HG02588 (cell line): ENCODE results near the gene RNF20.
"Not testable (repeated sequence)": the region's sequence is repeated elsewhere in the genome, so short reads cannot be mapped to it uniquely, and the experiment has no call there.

Experiments used
- ATAC-seq: cut with Tn5 transposase; IDR thresholded peaks from one replicate; pipeline ENCODE4 v1.9.1; 2021; ENCODE audit warnings: mild to moderate bottlenecking, moderate library complexity; ENCODE audit not compliant: unreplicated experiment

Gene RNF20

DNA sequence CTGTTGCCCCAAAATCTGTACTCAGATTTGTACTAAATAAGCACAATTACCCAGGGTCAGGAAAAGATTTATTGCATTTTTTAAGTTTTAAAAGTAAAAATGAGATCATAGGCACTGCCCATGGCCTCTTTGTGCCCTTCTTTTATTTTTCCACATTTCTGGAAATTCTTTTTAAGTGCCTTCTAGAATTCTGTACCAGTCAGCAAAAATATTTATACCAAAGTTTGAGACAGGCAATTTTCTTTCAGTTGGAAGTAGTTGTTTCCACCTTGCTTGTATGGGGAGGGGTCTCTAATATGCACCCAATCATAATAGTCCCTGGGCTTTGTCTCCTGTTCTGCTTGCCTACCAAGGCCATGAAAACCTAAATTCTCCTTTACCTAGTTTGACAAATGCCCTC, 5.6 kb upstream of the RNF20 start:
- ATAC-seq, result no peak

DNA sequence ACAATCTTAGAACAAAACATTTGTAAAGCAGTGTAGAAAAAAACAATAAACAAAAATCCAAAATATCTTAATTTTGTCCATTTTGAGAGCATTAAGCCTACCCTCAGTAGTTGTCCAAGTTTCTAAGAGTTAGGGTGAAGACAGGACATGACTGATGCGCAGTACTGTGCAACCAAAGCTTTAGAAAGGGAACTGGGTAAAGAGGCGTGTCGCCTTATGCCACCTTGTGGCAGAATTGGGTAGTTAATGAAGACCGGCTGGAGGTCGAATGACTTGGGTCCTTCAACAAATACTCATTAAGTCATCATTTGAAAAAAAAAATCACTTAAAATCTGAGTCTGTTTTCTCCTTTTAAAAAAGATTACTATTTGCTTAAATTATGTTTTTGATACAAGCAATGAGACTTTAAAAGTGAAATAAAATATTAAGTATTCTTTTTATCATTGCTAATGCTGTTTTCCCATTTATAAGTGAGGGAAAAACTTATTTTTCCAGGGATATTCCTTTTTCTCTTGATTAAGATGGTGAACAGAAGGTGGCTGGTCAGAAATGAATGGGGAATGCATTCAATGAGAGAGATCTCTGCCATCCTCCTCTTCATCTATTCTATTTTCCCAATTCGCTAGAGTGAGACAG, 3.5 kb upstream of the RNF20 start:
- peak; percentile 38 for ATAC-seq

DNA sequence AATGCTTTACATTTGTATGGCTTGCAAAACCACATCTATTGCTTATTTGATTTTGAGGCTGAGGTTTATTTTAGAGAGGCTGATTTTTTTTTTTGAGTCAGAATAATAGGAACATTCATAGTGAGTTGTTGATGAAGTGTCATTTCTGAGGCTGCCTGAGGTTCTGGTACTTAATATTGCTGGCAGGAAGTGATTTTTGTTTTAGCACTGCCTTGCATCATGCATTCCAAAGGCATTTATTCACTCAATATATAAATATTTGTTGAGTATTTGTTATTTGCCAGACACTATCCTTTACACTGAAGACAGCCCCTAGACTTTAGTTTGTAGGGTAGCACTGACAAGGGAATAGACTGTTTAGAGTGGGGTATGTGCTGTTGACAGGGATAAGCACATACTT, 2.7 kb downstream of the RNF20 start:
- ATAC-seq, result no peak

DNA sequence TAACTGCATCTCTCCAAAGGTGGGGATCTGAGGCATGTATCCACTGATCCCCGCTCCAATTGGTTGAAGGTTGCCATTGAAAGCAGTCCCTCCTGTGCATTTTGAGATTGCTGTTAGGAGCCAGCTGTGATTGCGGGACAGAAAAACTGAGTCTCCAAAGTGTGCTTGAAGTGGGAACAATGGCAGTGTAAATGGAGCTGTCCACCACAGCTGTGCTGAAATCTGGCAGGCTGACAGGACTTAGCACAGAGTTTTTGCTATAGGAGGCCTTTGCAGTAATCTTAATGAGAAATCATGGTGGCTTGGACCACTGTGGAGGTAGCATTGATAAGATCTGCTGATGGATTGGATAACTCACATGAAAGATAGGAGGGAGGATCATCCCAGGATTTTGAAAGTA, 3.3 kb downstream of the RNF20 start:
- ATAC-seq, result no peak

DNA sequence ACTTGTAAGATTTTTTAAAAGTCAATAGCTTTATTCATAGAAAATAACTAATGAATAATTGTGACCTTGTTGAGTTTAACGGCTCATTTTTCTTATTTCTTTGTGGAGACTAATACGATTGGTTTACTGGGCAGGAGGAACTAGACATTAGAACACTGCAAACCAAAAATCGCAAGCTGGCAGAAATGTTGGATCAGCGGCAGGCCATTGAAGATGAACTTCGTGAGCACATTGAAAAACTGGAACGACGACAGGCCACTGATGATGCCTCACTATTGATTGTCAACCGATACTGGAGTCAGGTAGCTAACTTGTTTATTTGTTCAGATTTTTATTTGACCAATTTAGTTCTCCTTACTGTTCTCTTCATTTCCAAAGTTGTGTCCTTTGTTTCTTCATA, 6.4 kb downstream of the RNF20 start:
- no peak for ATAC-seq

DNA sequence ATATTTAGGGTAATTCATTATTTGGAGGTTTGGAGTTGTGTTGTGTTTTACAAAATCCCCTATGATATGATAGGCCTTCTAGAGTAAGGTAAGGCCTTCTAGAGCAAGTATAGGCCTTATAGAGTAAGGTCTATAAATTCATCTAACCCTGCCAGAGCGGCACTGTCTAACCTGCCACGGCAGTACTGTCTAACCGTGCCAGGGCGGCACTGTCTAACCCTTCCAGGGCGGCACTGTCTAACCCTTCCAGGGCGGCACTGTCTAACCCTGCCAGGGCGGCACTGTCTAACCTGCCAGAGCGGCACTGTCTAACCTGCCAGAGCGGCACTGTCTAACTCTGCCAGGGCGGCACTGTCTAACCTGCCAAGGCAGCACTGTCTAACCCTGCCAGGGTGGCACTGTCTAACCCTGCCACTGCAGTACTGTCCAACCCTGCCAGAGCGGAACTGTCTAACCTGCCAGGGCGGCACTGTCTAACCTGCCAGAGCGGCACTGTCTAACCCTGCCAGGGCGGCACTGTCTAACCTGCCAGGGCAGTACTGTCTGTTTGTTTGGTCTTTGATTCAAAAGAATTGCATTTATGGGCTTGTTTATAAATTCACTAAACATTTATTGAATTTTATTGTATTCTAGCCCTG, 9.6 kb downstream of the RNF20 start:
- ATAC-seq, result no peak

DNA sequence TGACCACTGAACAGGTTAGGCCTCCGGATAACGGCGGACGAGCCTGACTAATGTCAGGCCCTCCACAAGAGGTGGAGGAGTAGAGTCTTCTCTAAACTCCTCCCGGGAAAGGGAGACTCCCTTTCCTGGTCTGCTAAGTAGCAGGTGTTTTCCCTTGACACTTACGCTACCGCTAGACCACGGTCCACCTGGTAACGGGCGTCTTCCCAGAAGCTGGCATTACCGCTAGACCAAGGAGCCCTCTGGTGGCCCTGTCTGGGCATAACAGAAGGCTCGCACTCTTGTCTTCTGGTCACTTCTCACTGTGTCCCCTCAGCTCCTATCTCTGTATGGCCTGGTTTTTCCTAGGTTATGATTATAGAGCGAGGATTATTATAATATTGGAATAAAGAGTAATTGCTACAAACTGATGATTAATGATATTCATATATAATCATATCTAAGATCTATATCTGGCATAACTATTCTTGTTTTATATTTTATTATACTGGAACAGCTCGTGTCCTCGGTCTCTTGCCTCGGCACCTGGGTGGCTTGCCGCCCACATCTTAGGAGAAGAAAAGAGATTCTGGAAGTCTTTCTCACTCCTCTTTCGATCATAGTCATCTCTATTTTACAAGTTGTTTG, 15.9 kb downstream of the RNF20 start:
- not testable (repeated sequence) for ATAC-seq

DNA sequence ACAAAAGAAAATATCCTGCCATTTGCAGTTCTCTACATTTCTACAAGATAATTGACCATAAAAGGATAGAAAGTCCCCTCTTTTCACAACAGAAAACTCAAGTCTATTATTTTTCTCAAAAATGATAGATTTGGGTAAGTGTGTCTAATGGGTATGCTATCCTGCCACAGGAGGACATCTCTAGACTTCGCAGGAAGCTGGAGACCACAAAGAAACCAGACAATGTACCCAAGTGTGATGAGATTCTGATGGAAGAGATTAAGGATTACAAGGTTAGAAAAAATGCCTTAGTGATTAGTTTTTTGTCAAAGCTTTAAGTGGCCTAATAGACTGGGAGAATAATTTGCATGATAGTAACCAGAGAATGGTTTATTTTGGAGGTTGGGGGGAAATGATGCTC, 28.1 kb downstream of the RNF20 start:
- no peak for ATAC-seq

DNA sequence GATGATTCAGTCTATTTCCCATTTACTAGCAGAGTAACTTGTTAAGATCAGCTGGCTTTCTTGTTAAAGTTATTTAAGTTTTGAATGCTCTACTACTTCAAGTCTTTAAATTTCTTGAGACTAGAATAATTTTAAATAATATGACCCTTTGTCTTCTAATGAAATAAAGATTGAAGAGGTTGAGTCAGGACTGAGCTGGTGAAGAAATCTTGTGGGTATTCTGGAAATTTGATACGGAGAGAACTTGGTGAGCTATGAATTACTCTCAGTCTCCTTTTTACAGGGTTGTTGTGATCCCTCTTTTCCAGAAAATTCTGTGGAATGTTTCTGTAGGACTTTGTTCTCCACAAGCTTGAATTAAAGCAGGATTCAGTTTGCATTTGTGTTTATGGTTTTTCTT, 29.3 kb downstream of the RNF20 start:
- no peak for ATAC-seq

DNA sequence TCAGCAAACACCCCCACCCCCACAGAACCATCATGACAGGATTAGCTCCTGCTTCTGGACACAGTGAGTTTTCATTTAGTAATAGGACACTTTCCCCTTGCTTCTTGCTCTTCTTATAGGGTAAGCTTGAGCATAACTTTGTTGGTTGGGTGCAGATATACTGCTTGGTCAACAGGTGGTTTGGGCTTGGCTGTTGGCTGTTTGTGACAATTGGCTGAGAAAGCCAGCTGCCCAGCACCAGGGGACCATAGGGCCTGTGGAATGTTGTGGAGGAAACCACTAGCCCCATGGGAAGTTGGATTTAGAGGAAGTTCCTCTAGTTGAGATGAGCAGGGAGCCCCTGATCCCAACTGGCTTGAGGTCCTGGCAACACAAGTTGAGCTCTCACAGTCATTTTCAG, 30.6 kb downstream of the RNF20 start:
- no peak for ATAC-seq

DNA sequence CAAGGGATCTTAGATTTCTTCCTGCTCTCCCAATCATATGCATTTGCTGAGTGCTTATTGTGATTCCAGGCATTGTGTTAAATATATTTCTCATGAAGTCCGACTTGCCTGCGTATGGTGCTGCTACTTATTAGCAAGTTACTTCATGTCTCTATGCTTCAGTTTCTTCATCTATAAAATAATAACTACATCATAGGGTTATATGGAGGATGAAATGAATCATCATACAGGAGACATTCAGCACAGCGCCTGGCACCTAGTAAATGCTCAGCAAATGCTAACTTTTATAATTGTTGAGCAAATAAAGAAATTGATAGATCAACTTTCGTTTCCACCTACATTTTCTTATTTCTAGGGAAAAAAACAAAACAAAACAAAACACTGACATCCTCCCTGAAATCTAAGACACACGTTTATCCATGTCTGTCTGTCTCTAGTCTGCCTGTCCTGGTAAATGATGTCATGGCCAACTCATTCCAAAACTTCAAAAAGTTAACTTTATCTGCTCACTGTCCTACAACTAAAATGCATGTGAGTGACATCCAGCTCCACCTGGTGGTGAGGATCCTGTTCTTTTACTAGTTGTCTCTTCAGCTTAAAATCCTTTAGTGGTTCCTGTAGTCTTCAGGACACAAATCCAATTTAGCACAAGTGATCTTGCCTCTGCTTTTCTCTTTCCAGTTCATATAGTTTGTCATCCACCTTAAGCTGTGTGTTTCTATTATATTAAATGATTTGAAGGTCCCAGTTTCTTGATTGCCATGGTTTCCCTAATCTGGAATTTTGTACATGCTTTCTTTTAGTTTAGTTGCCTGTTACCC, 33.5 kb downstream of the RNF20 start:
- no peak for ATAC-seq

DNA sequence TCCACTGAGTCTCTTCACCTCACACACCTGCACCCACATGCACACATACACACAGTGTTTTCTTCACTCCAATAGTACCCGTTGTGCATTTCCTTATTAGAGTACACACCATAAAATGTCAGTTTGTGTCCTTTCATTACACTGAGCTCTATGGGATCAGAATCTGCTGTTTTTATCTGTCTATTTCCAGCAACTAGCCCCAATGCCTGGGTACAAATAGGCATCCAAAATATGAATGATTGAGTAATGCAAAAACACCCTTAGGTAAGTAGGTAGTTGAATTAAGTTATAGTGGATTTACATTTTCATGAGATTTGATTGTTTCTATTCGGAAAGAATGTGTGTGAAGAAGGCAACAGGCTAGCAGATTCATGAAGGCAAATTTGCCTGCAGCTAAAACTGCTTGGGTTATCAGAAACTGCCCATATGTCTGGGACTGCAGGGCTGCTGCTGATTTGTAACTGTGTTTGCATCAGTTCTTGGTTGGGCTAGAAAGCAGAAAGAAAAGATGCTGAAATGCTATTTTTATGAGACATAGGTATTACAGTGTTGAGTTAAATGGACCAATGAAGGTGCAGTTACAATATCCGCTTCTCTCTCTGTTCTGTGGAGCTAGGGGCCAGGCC, 34.2 kb downstream of the RNF20 start:
- ATAC-seq, result no peak

DNA sequence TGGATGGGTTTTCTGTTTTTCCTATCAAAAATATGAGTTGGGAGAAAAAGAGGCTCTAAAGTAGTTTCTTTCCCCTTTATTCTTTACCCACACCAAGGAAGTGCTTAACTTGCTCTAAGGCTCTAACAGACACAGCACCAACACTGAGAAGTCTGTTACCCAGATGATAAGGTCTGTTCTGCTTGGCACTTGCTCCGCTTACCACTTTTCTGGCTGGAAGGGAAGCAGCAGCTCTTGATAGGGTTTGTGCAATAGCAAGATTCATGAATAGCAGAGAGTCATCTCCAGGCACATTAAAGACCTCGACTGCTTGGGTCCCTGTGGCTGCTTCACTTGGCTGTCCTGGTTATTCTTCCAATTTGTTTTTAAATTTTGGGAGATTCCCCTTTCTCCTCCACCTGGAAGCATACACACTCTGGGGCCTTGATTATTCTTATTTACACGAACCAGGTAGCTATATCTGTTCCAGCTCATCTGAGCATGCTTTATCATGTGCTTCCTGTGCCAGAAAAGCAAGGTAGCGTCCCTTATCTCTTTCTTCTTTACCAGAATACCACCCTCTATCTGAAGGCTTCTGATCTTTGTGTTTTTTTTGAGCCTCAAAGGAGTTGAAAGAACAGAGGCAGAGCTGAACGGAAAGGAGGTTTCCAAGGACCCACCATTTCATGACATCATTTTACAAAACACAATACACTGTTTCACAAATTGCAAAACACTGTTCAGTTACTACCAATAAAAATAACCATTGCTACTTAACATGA, 36.3 kb downstream of the RNF20 start:
- no peak for ATAC-seq

DNA sequence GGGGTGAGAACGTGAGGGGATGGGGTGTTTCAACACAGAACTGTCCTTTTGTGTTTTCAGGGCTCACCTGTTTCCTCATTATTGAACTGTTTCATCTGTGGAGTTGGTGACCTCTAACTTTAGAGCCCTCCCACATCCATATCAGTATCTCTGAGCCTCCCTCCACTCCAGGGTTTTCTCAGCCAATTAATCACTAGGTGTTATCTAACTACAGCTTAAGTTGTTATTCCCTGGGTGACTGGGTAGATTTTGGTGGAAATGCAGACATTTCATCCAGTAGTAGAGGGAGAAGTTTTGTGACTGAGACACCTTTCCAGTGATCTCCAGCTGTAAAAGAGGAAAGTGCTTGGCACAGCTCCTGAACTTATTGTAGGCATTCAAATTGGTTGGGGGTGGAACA, 37.5 kb downstream of the RNF20 start:
- no peak for ATAC-seq

DNA sequence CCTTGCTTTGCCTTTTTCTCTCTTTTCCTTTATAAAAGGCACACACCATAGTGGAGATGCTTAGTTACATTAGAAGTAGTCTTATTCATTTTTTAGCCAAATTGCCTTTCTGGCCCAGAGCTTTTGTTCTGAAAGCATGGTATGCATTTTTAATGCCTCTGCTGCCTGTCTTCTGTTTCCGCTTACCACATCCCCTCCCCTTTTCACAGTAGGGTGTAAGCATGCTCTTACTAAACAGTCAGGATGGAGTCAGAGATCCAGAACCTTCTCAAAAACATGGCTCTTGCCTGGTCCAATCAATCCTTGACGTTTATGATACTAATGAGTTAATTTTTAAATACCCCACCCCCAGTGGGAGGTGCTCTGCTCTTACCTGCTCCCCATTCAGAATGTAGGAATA, 38.7 kb downstream of the RNF20 start:
- ATAC-seq, result no peak

DNA sequence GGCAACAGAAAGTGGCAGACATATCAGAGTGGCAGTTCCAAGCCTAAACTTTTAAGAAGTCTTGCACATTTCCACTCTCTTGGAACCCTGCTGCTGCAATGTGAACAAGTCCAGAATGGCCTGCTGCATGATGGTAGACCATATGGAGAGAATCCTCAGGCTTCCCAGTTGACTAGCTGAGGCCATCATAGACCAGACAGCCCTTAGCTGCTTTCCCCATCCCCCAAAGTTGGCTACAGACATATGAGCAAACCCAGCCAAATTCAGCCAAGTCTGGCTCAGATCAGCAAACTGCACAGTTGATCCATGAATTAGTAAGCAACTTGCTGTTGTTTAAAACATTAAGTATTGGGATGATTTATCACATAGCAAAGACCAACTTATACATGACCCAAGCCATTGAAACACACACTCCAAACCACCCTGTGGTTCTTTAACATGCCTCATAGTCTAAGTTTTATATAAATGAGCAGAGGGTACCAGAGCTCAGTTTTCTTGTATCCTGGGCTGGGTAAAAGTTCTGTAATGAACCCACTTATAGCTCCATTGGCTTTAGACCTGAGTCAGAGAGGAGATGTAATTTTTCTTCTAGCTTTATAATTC, 41.2 kb downstream of the RNF20 start:
- no peak for ATAC-seq

DNA sequence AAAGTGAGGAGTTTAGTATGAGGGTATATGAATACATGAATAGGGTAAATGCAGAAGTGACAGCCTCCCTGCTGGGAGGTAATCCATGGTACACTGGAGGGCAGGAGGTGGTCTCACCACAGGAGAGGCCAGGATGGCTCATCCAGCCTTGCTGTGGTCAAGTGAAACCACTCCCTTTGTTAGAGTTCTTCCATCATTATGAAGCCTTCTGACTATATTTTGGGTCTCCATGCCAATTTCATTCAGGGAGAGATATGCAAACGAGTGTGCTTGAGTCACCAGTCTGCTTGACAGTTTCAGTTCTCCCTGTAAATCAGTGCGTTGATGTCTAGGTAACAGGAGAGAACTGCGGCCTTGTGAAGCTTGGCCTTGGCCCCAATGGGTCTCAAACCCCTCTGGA, 44.7 kb downstream of the RNF20 start:
- ATAC-seq, result peak; percentile 52

DNA sequence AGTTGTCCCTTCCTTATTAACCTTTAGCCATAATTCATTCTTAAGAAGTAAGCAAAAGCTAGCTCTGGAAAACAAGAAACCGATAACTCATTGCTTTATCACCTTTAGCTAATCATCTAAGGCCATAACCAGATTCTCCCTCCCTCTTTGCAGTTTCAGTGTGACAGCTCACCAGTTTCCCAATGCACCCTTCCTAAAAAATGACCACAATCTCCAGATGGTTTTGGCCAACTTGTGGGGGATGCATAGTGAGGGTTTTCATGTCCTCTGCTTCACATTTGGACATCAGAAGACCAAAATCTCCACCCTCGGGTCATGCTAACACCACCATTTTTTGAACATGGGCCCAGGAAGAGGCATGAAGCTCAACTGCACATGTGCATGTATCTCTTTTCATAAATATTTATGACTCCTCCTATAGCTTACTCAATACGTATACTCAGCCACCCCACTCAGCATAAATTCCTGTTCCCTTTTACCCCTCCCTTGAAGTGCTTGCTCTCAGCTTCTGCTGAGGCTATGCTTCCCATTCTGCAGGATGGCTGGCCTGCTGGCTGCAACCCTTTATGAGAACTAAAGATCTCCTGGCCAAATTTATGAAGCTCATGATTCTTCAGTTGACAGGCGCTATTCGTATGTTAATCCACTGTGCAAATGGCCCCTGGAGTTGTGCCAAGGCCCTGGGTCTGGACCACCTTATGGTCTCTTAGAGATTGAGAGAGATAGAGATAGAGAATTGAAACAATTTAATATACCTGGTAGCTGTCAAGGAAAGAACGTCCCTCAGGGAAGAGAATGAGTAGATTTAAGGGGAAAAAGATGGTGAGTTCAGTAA, 46.3 kb downstream of the RNF20 start:
- no peak for ATAC-seq

DNA sequence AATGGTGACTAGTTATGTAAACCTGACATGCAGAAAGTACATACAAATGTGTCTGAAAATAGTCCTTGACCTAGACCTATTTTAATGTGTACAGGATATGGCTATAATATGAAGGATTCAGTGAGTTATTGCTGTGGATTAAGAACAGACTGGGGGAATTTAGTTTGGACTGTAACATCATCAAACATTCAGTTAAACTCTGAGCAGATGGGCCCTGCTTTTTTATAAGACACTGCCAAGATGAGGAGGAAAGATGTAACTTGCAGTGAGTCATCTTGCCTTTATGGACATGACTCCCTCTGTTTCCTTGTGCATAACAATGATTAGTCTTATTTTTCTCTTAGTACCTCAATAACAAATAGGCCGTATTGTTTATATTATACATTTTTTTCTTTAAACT, 48.9 kb downstream of the RNF20 start:
- no peak for ATAC-seq
